MCF 10A (cell line): ENCODE measurements around the gene FAXDC2. TPM values are rescaled to one million over a fixed set of nuclear protein-coding genes. Genes with fewer than 3 reads are reported as not detected.

ENCODE experiments used
- BruUV-seq: library from RNA; stranded (reverse); fragments of 400-500 nt; replicated peaks from 2 replicates; lab custom pipeline; 2021; lab: Mats Ljungman, UMichigan
- CTCF ChIA-PET: fragments of 300-600 bp; sonication (Branson Sonifier 250); formaldehyde crosslinking; extraction: SDS; loops from one replicate; lab custom pipeline; 2021; ENCODE audit warnings: antibody characterized with exemption, inconsistent platforms; lab: Yijun Ruan, JAX
- POLR2A ChIA-PET: fragments of 300-600, 350-650 bp; sonication (Branson Sonifier 250); formaldehyde crosslinking; extraction: SDS; loops from one replicate; lab custom pipeline; 2020; ENCODE audit warnings: antibody characterized with exemption, inconsistent platforms; lab: Yijun Ruan, JAX
- DNase-seq: peaks from one replicate; pipeline ENCODE4 v3.0.0-alpha.2; 2018; ENCODE audit not compliant: unreplicated experiment
- H3K27ac Mint-ChIP-seq: one replicate; pipeline ENCODE4 v1.8.0; 2022; ENCODE audit warnings: mild to moderate bottlenecking, low read depth, mixed read lengths; ENCODE audit not compliant: unreplicated experiment
- H3K27me3 Mint-ChIP-seq: one replicate; pipeline ENCODE4 v1.8.0; 2022; ENCODE audit warnings: mixed read lengths; ENCODE audit not compliant: insufficient read depth, unreplicated experiment
- H3K36me3 Mint-ChIP-seq: one replicate; pipeline ENCODE4 v1.8.0; 2022; ENCODE audit warnings: mild to moderate bottlenecking, moderate library complexity, mixed read lengths; ENCODE audit not compliant: insufficient read depth, unreplicated experiment
- H3K4me1 Mint-ChIP-seq: one replicate; pipeline ENCODE4 v1.8.0; 2022; ENCODE audit warnings: mixed read lengths; ENCODE audit not compliant: insufficient read depth, unreplicated experiment
- H3K4me3 Mint-ChIP-seq: one replicate; pipeline ENCODE4 v1.8.0; 2022; ENCODE audit warnings: mild to moderate bottlenecking, moderate library complexity, mixed read lengths; ENCODE audit not compliant: unreplicated experiment
- H3K9me3 Mint-ChIP-seq: one replicate; pipeline ENCODE4 v1.8.0; 2022; ENCODE audit warnings: mixed read lengths; ENCODE audit not compliant: unreplicated experiment
- intact Hi-C: fragments of 100-400 bp; cut with micrococcal nuclease; formaldehyde crosslinking; loops from 2 replicates; pipeline ENCODE4 v1.14.1; 2022
- total RNA-seq: library from RNA; stranded (reverse); gene quantifications from 2 replicates; pipeline ENCODE4 v1.2.3, GENCODE V29; 2022
- TF ChIP-seq, protein P1 (sequence below): fragments of 200-600 bp; IDR thresholded peaks from one replicate; pipeline ENCODE4 v1.8.0; 2022; ENCODE audit warnings: antibody characterized with exemption, mild to moderate bottlenecking; ENCODE audit not compliant: unreplicated experiment

FAXDC2 gene
- total RNA-seq, 1 experiment from 2014 or later = 2.1 TPM

DNA sequence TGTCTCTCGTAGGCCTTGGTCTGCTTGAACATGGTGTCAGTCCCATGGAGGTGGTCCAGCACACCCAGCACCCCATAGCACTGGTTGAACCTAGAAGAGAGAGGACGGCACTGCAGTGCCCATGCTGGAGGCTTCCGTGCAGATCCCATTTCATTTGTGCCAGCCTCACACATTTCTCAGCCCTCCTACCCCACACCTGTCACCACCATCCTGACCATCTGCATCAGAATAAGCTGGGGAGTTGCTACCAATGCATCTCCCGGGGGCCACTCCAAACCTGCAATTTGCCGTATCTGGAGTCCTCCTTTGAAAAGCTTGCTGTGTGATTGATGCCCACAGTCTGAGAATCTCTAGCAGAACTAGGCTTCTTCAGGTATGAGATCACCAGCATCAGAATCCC, 30.0 kb downstream of the FAXDC2 start:
- no TSS peak for BruUV-seq
- H3K36me3 Mint-ChIP-seq = peaks cover 95% of the 10 kb centered on the region
- POLR2A ChIA-PET = interaction anchor here (0.6 to 2.6 kb wide), 4 partner anchors 9 to 38 kb away, joined by 3 to 13 read pairs (median 4); partner anchors contain the start of genes CNOT8 and FAXDC2

DNA sequence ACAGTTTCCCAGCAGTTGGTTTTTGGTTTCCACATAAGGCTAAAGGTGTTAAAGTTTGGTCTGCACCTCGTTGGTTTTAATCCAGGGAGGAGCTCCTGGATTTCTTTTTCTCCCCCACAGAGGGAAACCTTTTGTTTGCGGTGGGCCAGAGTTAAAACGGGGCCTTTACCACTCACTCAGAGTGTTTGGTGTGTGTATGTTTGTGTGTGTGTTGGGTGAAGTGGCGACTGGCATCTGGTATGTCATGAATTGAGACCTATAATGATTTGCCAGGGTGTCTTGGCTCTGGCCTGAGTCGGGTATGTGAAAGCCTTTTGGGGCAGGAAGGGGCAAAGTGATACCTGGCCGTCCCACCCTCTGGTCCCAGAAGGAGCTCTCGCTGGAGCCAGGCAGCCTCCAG, 30.9 kb downstream of the FAXDC2 start:
- intact Hi-C loops = no loop called here
- Mint-ChIP-seq H3K27me3 (no peaks in the 10 kb centered on the region), H3K4me3 (no peak overlapping the region), H3K4me1 (peaks cover 11% of the 10 kb centered on the region), H3K9me3 (no peaks in the 10 kb centered on the region), H3K36me3 (peaks cover 95% of the 10 kb centered on the region), H3K27ac (peak overlapping the region; percentile 34)
- CTCF ChIA-PET = interaction anchor here (0.7 to 1.9 kb wide), 4 partner anchors 8 to 169 kb away, joined by 3 to 13 read pairs (median 5); no protein-coding TSS in a partner anchor
- TF ChIP-seq, protein P1, sequence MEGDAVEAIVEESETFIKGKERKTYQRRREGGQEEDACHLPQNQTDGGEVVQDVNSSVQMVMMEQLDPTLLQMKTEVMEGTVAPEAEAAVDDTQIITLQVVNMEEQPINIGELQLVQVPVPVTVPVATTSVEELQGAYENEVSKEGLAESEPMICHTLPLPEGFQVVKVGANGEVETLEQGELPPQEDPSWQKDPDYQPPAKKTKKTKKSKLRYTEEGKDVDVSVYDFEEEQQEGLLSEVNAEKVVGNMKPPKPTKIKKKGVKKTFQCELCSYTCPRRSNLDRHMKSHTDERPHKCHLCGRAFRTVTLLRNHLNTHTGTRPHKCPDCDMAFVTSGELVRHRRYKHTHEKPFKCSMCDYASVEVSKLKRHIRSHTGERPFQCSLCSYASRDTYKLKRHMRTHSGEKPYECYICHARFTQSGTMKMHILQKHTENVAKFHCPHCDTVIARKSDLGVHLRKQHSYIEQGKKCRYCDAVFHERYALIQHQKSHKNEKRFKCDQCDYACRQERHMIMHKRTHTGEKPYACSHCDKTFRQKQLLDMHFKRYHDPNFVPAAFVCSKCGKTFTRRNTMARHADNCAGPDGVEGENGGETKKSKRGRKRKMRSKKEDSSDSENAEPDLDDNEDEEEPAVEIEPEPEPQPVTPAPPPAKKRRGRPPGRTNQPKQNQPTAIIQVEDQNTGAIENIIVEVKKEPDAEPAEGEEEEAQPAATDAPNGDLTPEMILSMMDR = no peak
- POLR2A ChIA-PET = interaction anchor here (0.7 to 2.6 kb wide), 4 partner anchors 10 to 704 kb away, joined by 3 to 13 read pairs (median 4); partner anchors contain the start of genes CNOT8 and FAXDC2
- no TSS peak for BruUV-seq
- no peak for DNase-seq

More for the DNA sequence above, 30.0 kb downstream of the FAXDC2 start:
- CTCF ChIA-PET = interaction anchor here (0.5 to 1.7 kb wide), 5 partner anchors 12 to 353 kb away, joined by 3 to 6 read pairs (median 3); no protein-coding TSS in a partner anchor
- no peaks in the 10 kb centered on the region for H3K9me3 Mint-ChIP-seq
- no peak overlapping the region for H3K4me3 Mint-ChIP-seq
- no peak for DNase-seq
- peak overlapping the region; percentile 27 for H3K27ac Mint-ChIP-seq
- H3K4me1 Mint-ChIP-seq = peaks cover 8% of the 10 kb centered on the region
- no peaks in the 10 kb centered on the region for H3K27me3 Mint-ChIP-seq
- intact Hi-C loops = no loop called here
- TF ChIP-seq, protein P1 = no peak

DNA sequence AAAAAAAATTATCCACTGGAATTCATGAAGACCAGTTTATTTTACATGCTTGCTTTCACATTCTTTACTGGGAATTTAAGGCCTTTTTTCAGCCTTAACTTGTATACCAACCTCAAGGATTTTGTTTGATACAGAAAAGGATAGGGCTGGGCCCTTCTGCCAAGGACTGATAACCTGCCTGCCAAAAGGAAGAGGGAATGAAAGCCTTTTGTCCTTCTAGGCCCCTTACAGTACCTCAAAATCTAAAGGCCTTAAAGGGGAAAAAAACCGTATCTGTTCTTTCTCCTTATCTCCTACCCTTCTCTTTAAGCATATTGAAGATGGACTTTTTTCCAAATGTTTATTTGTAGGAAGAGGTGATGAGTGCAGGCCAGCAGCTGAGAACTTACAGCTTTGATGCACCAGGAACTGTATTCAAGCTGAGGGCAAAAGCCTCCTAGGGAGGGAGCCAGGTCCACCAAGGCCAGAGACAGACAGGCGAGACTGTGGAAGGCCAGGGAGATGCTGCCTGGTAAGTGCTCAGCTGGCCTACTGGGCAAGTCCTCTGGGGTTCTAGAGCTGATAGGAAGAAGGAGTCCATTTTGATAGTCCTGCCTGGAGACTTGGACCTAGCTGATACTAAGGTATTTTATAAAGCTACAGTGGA, 31.8 kb downstream of the FAXDC2 start:
- ChIA-PET POLR2A (interaction anchor here (0.7 to 2.6 kb wide), 3 partner anchors 11 to 98 kb away, joined by 3 to 13 read pairs (median 4); partner anchors contain the start of gene FAXDC2), CTCF (interaction anchor here (0.6 to 1.9 kb wide), 5 partner anchors 9 to 176 kb away, joined by 3 to 13 read pairs (median 3); no protein-coding TSS in a partner anchor)
- Mint-ChIP-seq H3K36me3 (peaks cover 97% of the 10 kb centered on the region), H3K4me3 (no peak overlapping the region), H3K4me1 (peaks cover 11% of the 10 kb centered on the region), H3K27ac (peak overlapping the region; percentile 34), H3K27me3 (no peaks in the 10 kb centered on the region), H3K9me3 (no peaks in the 10 kb centered on the region)
- no TSS peak for BruUV-seq
- no peak for DNase-seq
- intact Hi-C loops = no loop called here
- TF ChIP-seq, protein P1 = no peak

DNA sequence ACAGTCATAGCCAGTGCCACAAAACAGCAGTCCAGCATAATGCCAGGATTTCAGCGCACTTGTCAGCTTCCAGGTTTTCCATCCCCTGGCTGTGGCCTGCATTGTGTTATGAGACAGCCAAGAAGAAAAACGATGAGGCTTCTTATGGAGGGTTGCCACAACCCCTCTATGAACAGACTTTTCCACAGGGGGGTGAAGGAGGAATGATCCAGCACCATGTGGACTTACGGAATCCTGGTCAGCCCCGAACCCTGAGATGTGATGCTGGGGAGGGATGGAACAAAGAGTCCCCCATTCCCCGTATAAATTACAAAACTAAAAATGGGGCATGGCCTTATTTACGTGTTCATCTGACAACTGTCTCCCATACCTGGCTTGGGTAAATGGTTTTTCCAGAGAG, 32.6 kb downstream of the FAXDC2 start:
- no TSS peak for BruUV-seq
- intact Hi-C loops = no loop called here
- Mint-ChIP-seq H3K36me3 (peaks cover 97% of the 10 kb centered on the region), H3K27ac (peak overlapping the region; percentile 5), H3K27me3 (no peaks in the 10 kb centered on the region), H3K4me3 (no peak overlapping the region), H3K9me3 (no peaks in the 10 kb centered on the region), H3K4me1 (peaks cover 11% of the 10 kb centered on the region)
- POLR2A ChIA-PET = interaction anchor here (0.6 kb wide), 1 partner anchor 185 kb away, joined by 3 read pairs; no protein-coding TSS in a partner anchor
- DNase-seq = no peak
- CTCF ChIA-PET = interaction anchor here (0.5 to 1.9 kb wide), 3 partner anchors 8 to 167 kb away, joined by 3 to 13 read pairs (median 4); no protein-coding TSS in a partner anchor
- TF ChIP-seq, protein P1 = no peak
